Keratinocyte (primary cell): ENCODE measurements around the gene SPTLC2.

ENCODE experiments used
- EZH2 ChIP-seq: IDR thresholded peaks from one replicate; pipeline ENCODE4 v1.6.1; 2012; ENCODE audit warnings: inconsistent platforms, mild to moderate bottlenecking, low read length, moderate library complexity
- TF ChIP-seq, protein P1 (sequence below), 3 experiments: IDR thresholded peaks in 1 of 3; conservative IDR thresholded peaks in 1 of 3; optimal IDR thresholded peaks in 1 of 3; 2 replicates in 2 of 3; 3 replicates in 1 of 3; pipeline versions ENCODE3 to v1.5.1; 2011; ENCODE audit warnings: low read length in 3 of 3, mild to moderate bottlenecking in 3 of 3, moderate library complexity in 2 of 3, control low read depth in 1 of 3, inconsistent platforms in 1 of 3; ENCODE audit not compliant: insufficient read depth in 2 of 3; ENCODE audit errors: extremely low read depth in 1 of 3

GRCh38 chr14:77605392-77605972 is 11.0 kb downstream of the SPTLC2 start:
- TF ChIP-seq, protein P1, sequence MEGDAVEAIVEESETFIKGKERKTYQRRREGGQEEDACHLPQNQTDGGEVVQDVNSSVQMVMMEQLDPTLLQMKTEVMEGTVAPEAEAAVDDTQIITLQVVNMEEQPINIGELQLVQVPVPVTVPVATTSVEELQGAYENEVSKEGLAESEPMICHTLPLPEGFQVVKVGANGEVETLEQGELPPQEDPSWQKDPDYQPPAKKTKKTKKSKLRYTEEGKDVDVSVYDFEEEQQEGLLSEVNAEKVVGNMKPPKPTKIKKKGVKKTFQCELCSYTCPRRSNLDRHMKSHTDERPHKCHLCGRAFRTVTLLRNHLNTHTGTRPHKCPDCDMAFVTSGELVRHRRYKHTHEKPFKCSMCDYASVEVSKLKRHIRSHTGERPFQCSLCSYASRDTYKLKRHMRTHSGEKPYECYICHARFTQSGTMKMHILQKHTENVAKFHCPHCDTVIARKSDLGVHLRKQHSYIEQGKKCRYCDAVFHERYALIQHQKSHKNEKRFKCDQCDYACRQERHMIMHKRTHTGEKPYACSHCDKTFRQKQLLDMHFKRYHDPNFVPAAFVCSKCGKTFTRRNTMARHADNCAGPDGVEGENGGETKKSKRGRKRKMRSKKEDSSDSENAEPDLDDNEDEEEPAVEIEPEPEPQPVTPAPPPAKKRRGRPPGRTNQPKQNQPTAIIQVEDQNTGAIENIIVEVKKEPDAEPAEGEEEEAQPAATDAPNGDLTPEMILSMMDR (optimal IDR thresholded peaks at IDR 0.05 in 1 of 3, IDR thresholded peaks at IDR 0.05 in 1 of 3, conservative IDR thresholded peaks at IDR 0.05 in 1 of 3; ENCODE audit: extremely low read depth in 1 of 3, insufficient read depth in 2 of 3, low read length in 3 of 3), result no peak
- TF ChIP-seq EZH2, result no peak
